Measurements from ENCODE around the gene NCCRP1. TPM values are rescaled to one million over a fixed set of nuclear protein-coding genes. Genes with fewer than 3 reads are reported as not detected.
"Not testable (repeated sequence)": the region's sequence is repeated elsewhere in the genome, so short reads cannot be mapped to it uniquely, and the experiment has no call there.

The NCCRP1 gene
- polyA plus RNA-seq, 1 donor from 2014 or later: not detected

GRCh38 chr19:39244410-39245100 lies 47.8 kb downstream of the NCCRP1 start, which contains the start of gene IFNL3:
Gene IFNL3, minus strand, starts transcription at chr19:39245006. Its CDS starts 39 bp downstream, at chr19:39244967.
- not testable (repeated sequence) for H3K9me2 ChIP-seq (ENCODE audit: insufficient read depth, low read length); H3K9ac ChIP-seq (ENCODE audit: low read length); H2AFZ ChIP-seq (ENCODE audit: low read depth, low read length); H3K27ac ChIP-seq (ENCODE audit: low read length); H3K79me2 ChIP-seq (replicated peaks; ENCODE audit: insufficient read depth, low read length); H3F3A ChIP-seq (ENCODE audit: insufficient read depth, low read length, poor library complexity, severe bottlenecking); H3K4me2 ChIP-seq (ENCODE audit: low read length); H4K20me1 ChIP-seq (ENCODE audit: insufficient read depth); H3K4me3 ChIP-seq (ENCODE audit: low read length); H3K36me3 ChIP-seq (ENCODE audit: insufficient read depth, low read length); H3K9me3 ChIP-seq (ENCODE audit: low read length)
- peaks cover 27% of the 10 kb centered on the region for H3K27me3 ChIP-seq (ENCODE audit: insufficient read depth, low read depth, low read length)

- H3K4me3 ChIP-seq (ENCODE audit: low read length); H3K9ac ChIP-seq (ENCODE audit: low read length); H2AFZ ChIP-seq (ENCODE audit: low read depth, low read length); H4K20me1 ChIP-seq (ENCODE audit: insufficient read depth); H3K36me3 ChIP-seq (ENCODE audit: insufficient read depth, low read length); H3K27ac ChIP-seq (ENCODE audit: low read length); H3F3A ChIP-seq (ENCODE audit: insufficient read depth, low read length, poor library complexity, severe bottlenecking); H3K4me2 ChIP-seq (ENCODE audit: low read length); H3K79me2 ChIP-seq (replicated peaks; ENCODE audit: insufficient read depth, low read length); H3K9me3 ChIP-seq (ENCODE audit: low read length); H3K9me2 ChIP-seq (ENCODE audit: insufficient read depth, low read length): not testable (repeated sequence)
- peaks cover 29% of the 10 kb centered on the region for H3K27me3 ChIP-seq (ENCODE audit: insufficient read depth, low read depth, low read length)
Measured at GRCh38 chr19:39245166-39245565, 48.4 kb downstream of the NCCRP1 start.

GRCh38 chr19:39246951-39247669 lies 50.3 kb downstream of the NCCRP1 start:
- Histone ChIP-seq H3K4me3 (ENCODE audit: low read length) (no peak overlapping the region), H3K36me3 (ENCODE audit: insufficient read depth, low read length) (no peaks in the 10 kb centered on the region), H3K9me3 (ENCODE audit: low read length) (no peaks in the 10 kb centered on the region), H3F3A (ENCODE audit: insufficient read depth, low read length, poor library complexity, severe bottlenecking) (no peaks in the 10 kb centered on the region), H3K9me2 (ENCODE audit: insufficient read depth, low read length) (no peaks in the 10 kb centered on the region), H3K27me3 (ENCODE audit: insufficient read depth, low read depth, low read length) (peaks cover 29% of the 10 kb centered on the region), H4K20me1 (ENCODE audit: insufficient read depth) (no peaks in the 10 kb centered on the region), H3K27ac (ENCODE audit: low read length) (no peak overlapping the region), H3K9ac (ENCODE audit: low read length) (no peak overlapping the region), H3K4me2 (ENCODE audit: low read length) (no peak overlapping the region), H2AFZ (ENCODE audit: low read depth, low read length) (no peak overlapping the region), H3K79me2 (replicated peaks; ENCODE audit: insufficient read depth, low read length) (no peaks in the 10 kb centered on the region)
- TF ChIP-seq TAF1 (IDR thresholded peaks at IDR 0.05; ENCODE audit: low read depth): no peak
- no peak for TF ChIP-seq CTCF (IDR thresholded peaks at IDR 0.05; ENCODE audit: poor library complexity, severe bottlenecking)
- TF ChIP-seq EP300 (conservative IDR thresholded peaks at IDR 0.05; ENCODE audit: poor library complexity, severe bottlenecking): no peak
- no peak for TF ChIP-seq RAD21 (conservative IDR thresholded peaks at IDR 0.05)
- TF ChIP-seq EZH2 (IDR thresholded peaks at IDR 0.05; ENCODE audit: borderline replicate concordance, insufficient read depth, low read length, poor library complexity, severe bottlenecking): no peak
- no peak for TF ChIP-seq SMC3 (conservative IDR thresholded peaks at IDR 0.05; ENCODE audit: poor library complexity)
- TF ChIP-seq MXI1 (conservative IDR thresholded peaks at IDR 0.05; ENCODE audit: poor library complexity, severe bottlenecking): no peak
- no peak for TF ChIP-seq REST (IDR thresholded peaks at IDR 0.05; ENCODE audit: borderline replicate concordance)
- no peak for TF ChIP-seq POLR2AphosphoS5 (IDR thresholded peaks at IDR 0.05)
